SK-N-SH (cell line): ENCODE results near the gene LTB4R. TPM values are rescaled to one million over a fixed set of nuclear protein-coding genes. Genes with fewer than 3 reads are reported as not detected.

Experiments
- CTCF ChIA-PET: fragments of 300-600, 350-600 bp; formaldehyde crosslinking; extraction: SDS; loops from one replicate; lab custom pipeline; 2021; lab: Yijun Ruan, JAX
- POLR2A ChIA-PET: fragments of 350-600 bp; sonication (Branson Sonifier 250); formaldehyde crosslinking; extraction: SDS; loops from one replicate; lab custom pipeline; 2020; ENCODE audit warnings: antibody characterized with exemption, inconsistent platforms; lab: Yijun Ruan, JAX
- DNase-seq: peaks from one replicate; pipeline ENCODE4 v3.0.0; 2012
- H2AFZ ChIP-seq: fragments of 200-600 bp; sonication (generic); 2 replicates; pipeline ENCODE4 v1.8.1; 2016; ENCODE audit warnings: antibody characterized with exemption, mild to moderate bottlenecking, low read depth
- H3F3A ChIP-seq: fragments of 200-600 bp; sonication (generic); replicated peaks from 2 replicates; pipeline ENCODE3; 2016; ENCODE audit warnings: antibody characterized with exemption, mild to moderate bottlenecking; ENCODE audit not compliant: insufficient read depth
- H3K27ac ChIP-seq, 2 experiments: fragments of 200-500 bp in 1 of 2; fragments of 200-600 bp in 1 of 2; sonication (Bioruptor generic) in 1 of 2; sonication (generic), shearing (Covaris generic) in 1 of 2; 2 replicates each; pipeline versions ENCODE4 v1.5.1 to v1.6.1; 2014 to 2016; ENCODE audit warnings: low read depth in 2 of 2, inconsistent platforms in 1 of 2, low read length in 1 of 2, mild to moderate bottlenecking in 1 of 2, mixed read lengths in 1 of 2
- H3K27me3 ChIP-seq: fragments of 200-600 bp; sonication (generic), shearing (Covaris generic); 2 replicates; pipeline ENCODE4 v1.6.1; 2016; ENCODE audit warnings: mixed run types; ENCODE audit not compliant: insufficient read depth
- H3K36me3 ChIP-seq, 2 experiments: fragments of 200-500 bp in 1 of 2; fragments of 200-600 bp in 1 of 2; sonication (Bioruptor generic) in 1 of 2; sonication (generic) in 1 of 2; replicated peaks in 1 of 2; 2 replicates each; pipeline versions ENCODE3 to v1.5.1; 2014 to 2016; ENCODE audit warnings: low read length in 1 of 2, mild to moderate bottlenecking in 1 of 2; ENCODE audit not compliant: insufficient read depth in 2 of 2, control insufficient read depth in 1 of 2
- H3K4me1 ChIP-seq, 2 experiments: fragments of 200-500 bp in 1 of 2; fragments of 200-600 bp in 1 of 2; sonication (Bioruptor generic) in 1 of 2; sonication (generic), shearing (Covaris generic) in 1 of 2; 2 replicates each; pipeline versions ENCODE4 v1.5.1 to v1.6.1; 2014 to 2016; ENCODE audit warnings: low read depth in 1 of 2, low read length in 1 of 2, mixed run types in 1 of 2; ENCODE audit not compliant: insufficient read depth in 2 of 2, control insufficient read depth in 1 of 2
- H3K4me2 ChIP-seq: fragments of 200-600 bp; sonication (generic), shearing (Covaris generic); 2 replicates; pipeline ENCODE4 v1.6.1; 2017; ENCODE audit warnings: mixed run types
- H3K4me3 ChIP-seq, 2 experiments: fragments of 200-500 bp in 1 of 2; fragments of 200-600 bp in 1 of 2; sonication (Bioruptor generic) in 1 of 2; sonication (generic), shearing (Covaris generic) in 1 of 2; 2 replicates each; pipeline versions ENCODE4 v1.5.1 to v1.8.1; 2014 to 2016; ENCODE audit warnings: low read depth in 2 of 2, inconsistent platforms in 1 of 2, low read length in 1 of 2, mild to moderate bottlenecking in 1 of 2, mixed read lengths in 1 of 2, moderate library complexity in 1 of 2
- H3K79me2 ChIP-seq: fragments of 200-600 bp; sonication (generic); 2 replicates; pipeline ENCODE4 v1.8.1; 2017; ENCODE audit warnings: mild to moderate bottlenecking; ENCODE audit not compliant: insufficient read depth
- H3K9ac ChIP-seq: fragments of 200-600 bp; sonication (generic); 2 replicates; pipeline ENCODE4 v1.6.1; 2017; ENCODE audit warnings: mixed run types
- H3K9me2 ChIP-seq: fragments of 200-600 bp; sonication (generic); 2 replicates; pipeline ENCODE4 v1.6.1; 2017; ENCODE audit warnings: mixed run types
- H3K9me3 ChIP-seq: fragments of 200-600 bp; sonication (generic); 2 replicates; pipeline ENCODE4 v1.6.1; 2017; ENCODE audit warnings: mixed run types, mild to moderate bottlenecking, moderate library complexity
- H4K20me1 ChIP-seq: fragments of 200-600 bp; sonication (generic); 2 replicates; pipeline ENCODE4 v1.6.1; 2017; ENCODE audit warnings: mild to moderate bottlenecking, mixed run types; ENCODE audit not compliant: insufficient read depth
- ELF1 ChIP-seq: IDR thresholded peaks from 2 replicates; pipeline ENCODE4 v1.4.0; 2012
- EZH2phosphoT487 ChIP-seq: fragments of 200-600 bp; sonication (generic); IDR thresholded peaks from 2 replicates; pipeline ENCODE4 v1.6.1; 2017; ENCODE audit warnings: low read depth, mixed run types, mild to moderate bottlenecking, antibody characterized with exemption, moderate library complexity, borderline replicate concordance
- FOSL2 ChIP-seq: IDR thresholded peaks from 2 replicates; pipeline ENCODE4 v1.4.0; 2012; ENCODE audit warnings: low read depth, mild to moderate bottlenecking, moderate library complexity, borderline replicate concordance
- GABPA ChIP-seq: IDR thresholded peaks from 2 replicates; pipeline ENCODE4 v1.4.0; 2012; ENCODE audit warnings: low read depth, mild to moderate bottlenecking
- GATA2 ChIP-seq: sonication (generic); formaldehyde crosslinking; IDR thresholded peaks from 2 replicates; pipeline ENCODE4 v1.5.0; 2020; ENCODE audit warnings: mild to moderate bottlenecking, missing genetic modification reagents
- MEF2A ChIP-seq: IDR thresholded peaks from 2 replicates; pipeline ENCODE4 v1.4.0; 2012; ENCODE audit warnings: low read depth, borderline replicate concordance
- NRF1 ChIP-seq: IDR thresholded peaks from 2 replicates; pipeline ENCODE4 v1.6.1; 2012; ENCODE audit warnings: low read depth, mild to moderate bottlenecking, low read length
- RAD21 ChIP-seq: IDR thresholded peaks from 2 replicates; pipeline ENCODE4 v1.6.1; 2012; ENCODE audit warnings: mild to moderate bottlenecking, low read length
- RCOR1 ChIP-seq: fragments of 150-350 bp; IDR thresholded peaks from 2 replicates; pipeline ENCODE4 v1.6.1; 2017; ENCODE audit warnings: antibody characterized with exemption, low read length
- REST ChIP-seq: IDR thresholded peaks from 2 replicates; pipeline ENCODE4 v1.6.1; 2012; ENCODE audit warnings: mild to moderate bottlenecking, low read depth, low read length, moderate library complexity
- RXRA ChIP-seq: IDR thresholded peaks from 2 replicates; pipeline ENCODE4 v1.4.0; 2012; ENCODE audit warnings: low read depth, mild to moderate bottlenecking, borderline replicate concordance
- SMC3 ChIP-seq: IDR thresholded peaks from 2 replicates; pipeline ENCODE4 v1.6.1; 2012; ENCODE audit warnings: low read depth, low read length, improper control_type of control experiment
- TAF1 ChIP-seq: IDR thresholded peaks from 2 replicates; pipeline ENCODE4 v1.6.1; 2012; ENCODE audit warnings: low read depth, mild to moderate bottlenecking, low read length, moderate library complexity, borderline replicate concordance
- USF2 ChIP-seq: fragments of 150-350 bp; IDR thresholded peaks from 2 replicates; pipeline ENCODE4 v1.6.1; 2017; ENCODE audit warnings: antibody characterized with exemption, low read length, low read depth, borderline replicate concordance
- WGBS: methylation state at CpG from one replicate; pipeline ENCODE4 v1.1.6; 2017; ENCODE audit warnings: low lambda C conversion rate; 5-methylcytosine and 5-hydroxymethylcytosine counted together
- polyA plus RNA-seq, 3 experiments: library from polyadenylated mRNA; depleted of rRNA; stranded (reverse); fragments of >200 nt; gene quantifications; 2 replicates each; pipeline ENCODE4 v1.2.3, GENCODE V29; 2012

Gene LTB4R
- polyA plus RNA-seq, 1 of the 3 experiments (the other 2 are of a cell fraction), result 11.9 TPM

- H3K9me2 ChIP-seq, result no peaks in the 10 kb centered on the region
- CTCF ChIA-PET, result interaction anchor here (1.0 to 4.9 kb wide), 6 partner anchors 9 to 40 kb away, joined by 3 to 37 read pairs (median 4); partner anchors contain the start of genes CIDEB and TINF2
- no peak overlapping the region for H3K4me2 ChIP-seq
- H3K9me3 ChIP-seq, result no peaks in the 10 kb centered on the region
- peaks cover 6 to 8% of the 10 kb centered on the region in 2 experiments; a peak in 2 of 4 replicates for H3K4me1 ChIP-seq
- DNase-seq, result no peak
- no peak overlapping the region for H2AFZ ChIP-seq
- 65% methylated on average over 2 of the region's 9 CpGs for WGBS
- H3F3A ChIP-seq, result no peaks in the 10 kb centered on the region
- POLR2A ChIA-PET, result no interaction called here
- no peaks in the 10 kb centered on the region; the same call in 1 of the 2 replicates for H3K79me2 ChIP-seq
- no peak overlapping the region for H3K9ac ChIP-seq
- no peak for TF ChIP-seq TAF1
- TF ChIP-seq GABPA, result no peak
- peaks cover 0 to 31% of the 10 kb centered on the region in 2 experiments for H3K36me3 ChIP-seq
- no peaks in the 10 kb centered on the region for H3K27me3 ChIP-seq
- H4K20me1 ChIP-seq, result no peaks in the 10 kb centered on the region
- H3K4me3 ChIP-seq, result no peak overlapping the region
- no peak overlapping the region for H3K27ac ChIP-seq
Measured at GRCh38 chr14:24268225-24268624, 43.1 kb upstream of the LTB4R start.

DNA sequence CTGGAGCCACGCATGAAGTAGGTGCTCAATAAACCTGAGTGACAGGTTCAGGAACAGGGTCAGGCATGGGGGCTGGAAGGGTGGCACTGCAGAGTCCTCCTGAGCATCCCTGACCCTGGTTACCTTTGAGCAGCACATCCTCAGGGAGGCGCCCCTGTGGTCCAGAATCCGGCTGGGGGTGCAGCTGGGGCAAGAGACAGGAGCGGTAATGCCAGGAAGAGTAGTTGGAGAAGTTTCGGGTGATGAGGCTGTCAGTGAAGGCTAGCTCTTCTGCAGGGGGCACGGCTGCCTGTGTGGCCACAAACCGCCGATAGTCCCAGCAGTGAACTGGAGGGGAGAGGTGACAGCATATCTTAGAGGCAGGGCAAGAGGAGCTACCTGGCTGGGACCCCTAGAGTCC, 41.9 kb upstream of the LTB4R start:
- no peaks in the 10 kb centered on the region; the same call in 1 of the 2 replicates for H3K79me2 ChIP-seq
- H3K9me3 ChIP-seq, result no peaks in the 10 kb centered on the region
- no peak overlapping the region for H3K4me2 ChIP-seq
- no peak overlapping the region for H2AFZ ChIP-seq
- H3K9ac ChIP-seq, result no peak overlapping the region
- no peak overlapping the region for H3K27ac ChIP-seq
- no peaks in the 10 kb centered on the region for H3F3A ChIP-seq
- no peaks in the 10 kb centered on the region for H4K20me1 ChIP-seq
- CTCF ChIA-PET, result interaction anchor here (0.9 to 4.9 kb wide), 6 partner anchors 13 to 162 kb away, joined by 3 to 37 read pairs (median 6); partner anchors contain the start of genes CIDEB and TINF2
- TF ChIP-seq REST (no peak), USF2 (no peak), ELF1 (no peak), NRF1 (no peak), SMC3 (no peak), FOSL2 (no peak), EZH2phosphoT487 (no peak), RXRA (no peak), RAD21 (no peak), MEF2A (no peak), RCOR1 (no peak), GATA2 (CRISPR knock-in tag) (no peak)
- WGBS, result 85% methylated on average over 8 of the region's 8 CpGs
- peaks cover 0 to 31% of the 10 kb centered on the region in 2 experiments for H3K36me3 ChIP-seq
- peaks cover 6 to 10% of the 10 kb centered on the region in 2 experiments; a peak in 2 of 4 replicates for H3K4me1 ChIP-seq
- no peaks in the 10 kb centered on the region for H3K9me2 ChIP-seq
- POLR2A ChIA-PET, result no interaction called here
- no peak overlapping the region for H3K4me3 ChIP-seq
- DNase-seq, result no peak
- no peaks in the 10 kb centered on the region for H3K27me3 ChIP-seq
